Hepatocyte (in vitro differentiated cells): Measurements from ENCODE around the gene EVI2B.

Source experiments
- CTCF ChIP-seq: fragments of 200-600 bp; sonication (generic); IDR thresholded peaks from 2 replicates; pipeline ENCODE4 v1.5.1; 2016; ENCODE audit warnings: antibody characterized with exemption, mild to moderate bottlenecking; ENCODE audit not compliant: poor library complexity
- EZH2 ChIP-seq: fragments of 200-600 bp; sonication (generic); IDR thresholded peaks from 2 replicates; pipeline ENCODE4 v1.6.1; 2016; ENCODE audit warnings: antibody characterized with exemption, mild to moderate bottlenecking, borderline replicate concordance

GRCh38 chr17:31294820-31295488 is 18.9 kb downstream of the EVI2B start:
- TF ChIP-seq EZH2 (no peak), CTCF (no peak)
